HG02870 (cell line): ENCODE data around the gene DNER.
A peak's percentile ranks its signal among the peaks of the same experiment; 100 is the strongest.
"Not testable (repeated sequence)": the region's sequence is repeated elsewhere in the genome, so short reads cannot be mapped to it uniquely, and the experiment has no call there.

ENCODE experiments used
- ATAC-seq: cut with Tn5 transposase; IDR thresholded peaks from one replicate; pipeline ENCODE4 v1.9.1; 2021; ENCODE audit warnings: mild to moderate bottlenecking, moderate library complexity; ENCODE audit not compliant: unreplicated experiment

DNER gene

DNA sequence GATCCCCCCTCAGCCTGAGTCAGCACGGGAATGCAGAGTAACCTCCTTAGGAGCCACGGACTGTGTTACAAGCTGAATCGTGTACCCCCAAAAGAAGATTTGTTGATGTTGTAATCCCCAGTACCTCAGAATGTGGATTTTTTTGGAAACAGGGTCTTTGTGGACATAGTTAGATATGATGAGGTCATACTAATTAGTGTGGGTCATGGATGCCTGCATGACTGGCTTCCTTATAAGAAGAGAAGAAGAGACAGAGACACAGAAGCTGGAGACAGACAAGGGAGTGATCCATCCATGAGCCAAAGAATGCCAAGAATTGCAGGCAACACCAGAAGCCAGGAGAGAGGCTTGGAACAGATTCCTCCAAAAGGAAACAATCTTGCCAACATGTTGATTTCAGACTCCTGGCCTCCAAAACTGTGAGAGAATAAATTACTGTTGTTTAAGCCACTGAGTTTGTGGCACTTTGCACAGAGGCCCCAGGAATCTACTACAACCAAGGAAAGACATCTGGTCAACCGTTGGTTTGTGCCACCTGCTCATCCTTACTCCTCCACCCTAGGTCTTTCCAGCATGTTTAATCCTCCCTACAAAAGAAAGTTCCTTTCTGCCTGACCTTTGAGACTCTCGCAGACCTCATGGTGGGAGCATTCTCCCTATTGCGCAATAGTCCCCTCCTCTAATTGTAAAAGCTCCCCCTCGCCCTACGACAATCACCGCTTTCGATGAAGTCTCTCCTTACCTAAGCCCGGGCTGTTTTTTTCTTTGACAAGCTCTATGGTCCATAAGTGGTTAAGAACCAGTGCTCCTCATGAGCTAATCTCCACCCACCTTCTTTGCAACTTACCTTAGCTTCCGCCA, 91.6 kb downstream of the DNER start:
- no peak for ATAC-seq

DNA sequence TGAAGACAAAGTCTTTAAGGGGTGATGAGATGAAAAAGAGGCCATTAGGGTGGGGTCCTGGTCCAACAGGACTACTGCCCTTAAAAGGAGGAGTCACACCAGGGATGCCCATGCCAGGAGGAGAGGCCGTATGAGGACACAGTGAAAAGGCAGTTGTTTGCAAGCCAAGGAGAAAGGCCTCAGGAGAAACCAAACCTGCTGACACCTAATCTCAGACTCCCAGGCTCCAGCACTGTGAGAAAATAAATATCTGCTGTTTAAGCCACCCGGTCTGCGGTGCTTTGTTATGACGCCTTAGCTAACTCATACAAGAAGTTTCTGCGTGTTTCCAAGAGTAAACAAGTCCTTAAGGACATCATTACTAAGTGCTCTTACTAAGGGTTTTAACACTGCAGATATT, 93.6 kb downstream of the DNER start:
- ATAC-seq, result no peak

DNA sequence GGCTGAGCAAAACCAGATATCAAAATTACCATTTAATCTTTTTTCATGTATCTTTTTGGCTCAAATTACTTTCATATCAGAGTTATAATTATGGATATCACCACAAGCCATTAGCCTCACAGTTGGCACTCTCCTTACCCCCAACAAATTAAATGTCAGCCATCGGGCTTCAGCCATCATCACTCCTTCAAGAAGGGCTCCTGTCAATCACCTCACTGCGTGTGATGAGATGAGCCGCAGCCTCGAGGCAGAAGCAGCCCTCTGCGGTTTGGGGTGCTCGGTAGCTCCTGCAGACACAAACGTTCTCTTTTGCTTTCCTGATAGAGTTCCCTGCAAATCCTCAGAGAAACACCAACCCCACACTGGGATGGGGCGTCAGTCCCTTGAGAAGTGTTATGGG, 94.1 kb downstream of the DNER start:
- no peak for ATAC-seq

DNA sequence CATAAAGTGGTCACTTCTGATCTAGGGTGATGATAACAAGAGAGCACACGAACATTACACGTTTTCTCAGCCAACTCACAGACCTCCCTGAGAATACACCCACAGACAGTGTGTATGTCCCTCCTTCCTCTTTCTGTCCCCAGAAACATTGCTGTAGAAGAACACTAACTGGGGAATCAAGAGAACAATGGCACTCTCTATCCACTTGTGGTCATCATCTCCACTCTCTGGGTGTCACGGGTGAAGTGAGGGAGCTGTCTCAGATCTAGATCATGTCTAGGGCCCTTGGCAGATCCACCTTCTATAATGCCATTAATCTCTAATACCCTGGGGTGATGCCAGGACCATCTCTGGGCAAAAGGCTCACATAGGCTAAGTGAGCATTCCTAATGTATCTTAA, 97.9 kb downstream of the DNER start:
- ATAC-seq, result no peak

DNA sequence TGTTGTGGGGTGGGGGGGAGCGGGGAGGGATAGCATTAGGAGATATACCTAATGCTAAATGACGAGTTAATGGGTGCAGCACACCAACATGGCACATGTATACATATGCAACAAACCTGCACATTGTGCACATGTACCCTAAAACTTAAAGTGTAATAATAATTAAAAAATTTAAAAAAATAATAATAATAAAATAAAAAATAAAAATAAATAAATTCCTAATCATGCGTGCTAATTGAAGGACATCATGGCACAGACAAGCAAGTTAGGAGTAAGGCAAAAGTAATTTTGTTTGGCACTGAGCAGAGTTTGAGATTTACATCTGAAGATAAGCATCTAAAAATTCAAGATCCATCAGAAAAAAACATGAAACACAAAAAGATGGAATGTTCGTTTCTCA, 100.3 kb downstream of the DNER start:
- not testable (repeated sequence) for ATAC-seq

DNA sequence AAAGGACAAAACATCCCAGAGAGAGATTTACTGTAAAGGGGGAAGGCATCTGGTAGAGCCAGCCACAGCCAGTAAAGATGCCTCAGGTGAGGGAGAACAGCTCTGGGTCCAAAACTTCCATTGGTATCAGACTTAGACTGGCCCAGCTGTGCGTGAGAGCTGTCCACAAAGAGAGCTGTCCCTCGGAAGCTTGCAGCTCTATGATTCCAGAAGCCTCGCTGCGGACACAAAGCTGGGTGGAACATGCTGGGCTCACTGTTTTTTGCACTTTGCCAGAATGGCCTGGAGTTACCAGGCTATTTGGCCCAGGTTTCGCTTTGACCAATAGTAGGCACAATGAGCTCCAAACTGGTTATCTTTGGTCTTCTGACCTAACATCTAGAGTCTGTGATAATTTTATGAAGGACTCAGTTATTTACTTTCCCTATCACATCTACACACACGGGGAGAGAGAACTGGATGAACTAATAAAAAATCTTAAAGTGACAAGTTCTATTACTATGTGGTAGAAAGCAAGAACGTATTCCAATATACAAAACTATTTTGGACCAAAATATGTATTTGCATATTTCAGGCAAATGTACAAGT, 101.9 kb downstream of the DNER start:
- ATAC-seq, result no peak

DNA sequence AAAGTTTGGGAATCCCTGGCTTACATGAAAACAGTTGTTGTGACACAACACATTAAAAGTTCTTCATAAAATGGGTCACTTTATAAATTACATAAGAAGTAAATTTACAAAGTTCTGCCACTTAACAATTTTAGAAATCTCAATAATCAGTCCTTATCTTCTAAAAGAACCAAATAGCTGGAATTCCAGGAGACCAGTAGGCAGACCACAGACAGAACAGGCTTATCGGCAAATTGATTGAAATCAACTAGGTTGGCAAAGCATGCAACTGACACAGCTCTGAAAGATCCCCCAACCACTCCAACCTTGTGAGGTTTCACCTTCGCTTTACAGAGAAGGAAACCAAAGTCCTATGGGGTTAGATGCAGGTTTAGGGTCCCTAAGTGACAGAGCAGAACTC, 103.0 kb downstream of the DNER start:
- no peak for ATAC-seq

DNA sequence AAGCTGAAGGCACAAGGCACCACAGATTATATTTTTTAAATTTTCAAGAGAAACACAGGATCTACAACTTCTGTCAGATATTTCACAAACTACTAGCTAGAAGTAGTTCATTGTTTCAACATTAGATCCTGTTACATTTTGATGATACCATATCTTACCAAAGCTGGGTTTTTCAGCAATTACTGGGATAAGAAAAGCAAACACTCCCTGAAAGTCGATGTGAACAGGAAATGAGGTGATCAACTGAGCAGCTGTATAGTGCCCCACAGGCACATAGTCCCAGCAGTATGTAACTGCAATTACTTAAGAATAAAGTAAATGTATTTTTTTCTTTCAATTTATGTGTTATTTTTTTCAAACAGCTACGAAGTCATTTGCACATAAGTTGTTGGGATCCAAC, 103.5 kb downstream of the DNER start:
- ATAC-seq, result no peak

DNA sequence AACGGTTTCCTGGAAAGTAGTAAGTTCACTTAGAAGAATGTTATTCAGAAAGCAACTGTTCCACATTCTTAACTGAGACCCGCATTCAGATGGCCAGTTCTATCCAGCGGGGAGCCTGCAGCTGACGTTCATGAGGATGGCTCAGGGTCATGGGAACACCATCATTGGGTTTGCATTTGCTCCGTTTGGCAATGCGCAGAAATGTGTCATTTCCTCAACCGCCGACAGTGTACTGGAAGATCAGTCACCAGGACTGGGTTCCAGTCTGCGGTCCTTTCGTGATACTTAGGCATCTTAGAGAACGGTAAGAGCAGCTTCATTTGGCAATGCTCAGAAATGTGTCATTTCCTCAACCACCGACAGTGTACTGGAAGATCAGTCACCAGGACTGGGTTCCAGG, 104.0 kb downstream of the DNER start:
- no peak for ATAC-seq

DNA sequence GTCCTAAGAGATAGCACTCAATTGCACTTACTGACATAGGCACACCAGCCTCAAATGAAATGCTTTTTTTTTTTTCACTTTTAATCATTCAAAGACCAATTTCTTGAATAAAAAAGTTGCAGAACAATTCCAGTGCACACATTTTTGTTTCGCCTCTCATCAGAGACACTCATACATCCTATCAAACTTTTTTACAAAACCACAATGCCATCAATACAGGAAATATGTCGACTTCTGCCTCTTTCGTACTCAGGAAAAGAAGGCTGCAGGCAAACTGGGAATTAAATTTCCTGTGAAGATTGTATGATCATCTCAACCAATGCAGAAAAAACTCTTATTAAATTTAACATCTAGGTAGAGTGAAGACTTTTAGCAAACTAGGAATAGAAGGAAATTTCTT, 112.4 kb downstream of the DNER start:
- no peak for ATAC-seq

DNA sequence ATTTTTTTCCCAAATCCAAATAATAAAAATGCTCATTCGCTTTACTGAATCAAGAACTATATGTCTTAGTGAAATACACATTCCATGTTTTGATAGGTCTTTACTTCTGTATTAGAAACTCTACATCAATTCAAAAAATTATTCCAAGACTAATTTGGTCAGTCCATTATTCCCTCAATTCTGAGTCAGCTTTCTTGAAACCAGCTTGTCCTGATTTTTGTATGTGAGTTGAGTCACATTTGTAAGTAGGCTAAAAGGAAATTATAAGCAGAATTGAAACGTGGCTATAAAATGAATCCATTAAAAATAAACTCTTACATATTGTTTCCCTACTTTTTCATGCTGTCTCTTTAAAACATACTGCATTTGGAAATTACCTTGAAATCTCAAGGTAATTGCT, 113.0 kb downstream of the DNER start:
- ATAC-seq, result no peak

DNA sequence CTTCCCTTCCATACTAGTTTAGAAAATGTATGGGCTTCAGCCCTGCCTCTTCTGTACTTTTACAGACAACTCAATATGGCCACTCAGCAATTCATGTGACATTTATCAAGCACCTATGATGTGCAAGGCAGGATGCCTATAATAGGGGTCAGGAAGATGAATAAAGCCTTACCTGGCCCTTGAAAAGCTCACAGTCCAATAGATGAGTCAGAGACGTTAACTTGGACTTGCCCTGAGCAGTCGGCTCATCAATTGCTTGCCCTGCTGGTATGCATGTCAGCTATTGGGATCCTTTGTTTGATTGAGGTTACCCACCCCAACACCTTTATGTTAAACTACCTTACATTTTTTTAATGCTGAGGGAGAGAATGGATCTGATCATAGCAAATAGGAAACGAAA, 116.1 kb downstream of the DNER start:
- ATAC-seq, result no peak

DNA sequence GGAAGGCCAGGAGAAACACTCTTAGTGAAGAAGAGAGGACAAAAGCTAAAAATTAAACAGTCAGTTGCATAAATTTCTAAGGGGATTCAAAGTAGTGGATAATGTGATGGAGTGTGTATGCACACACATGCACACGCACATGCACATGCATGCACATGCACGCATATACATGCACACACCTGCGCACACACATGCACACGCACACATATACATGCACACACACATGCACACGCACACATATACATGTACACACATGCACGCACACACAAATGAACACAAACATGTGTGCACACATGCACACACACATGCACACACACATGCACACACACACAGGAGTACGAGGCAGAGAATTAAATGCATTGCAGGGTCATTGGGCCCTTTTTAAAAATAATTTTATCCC, 117.6 kb downstream of the DNER start:
- ATAC-seq, result no peak

DNA sequence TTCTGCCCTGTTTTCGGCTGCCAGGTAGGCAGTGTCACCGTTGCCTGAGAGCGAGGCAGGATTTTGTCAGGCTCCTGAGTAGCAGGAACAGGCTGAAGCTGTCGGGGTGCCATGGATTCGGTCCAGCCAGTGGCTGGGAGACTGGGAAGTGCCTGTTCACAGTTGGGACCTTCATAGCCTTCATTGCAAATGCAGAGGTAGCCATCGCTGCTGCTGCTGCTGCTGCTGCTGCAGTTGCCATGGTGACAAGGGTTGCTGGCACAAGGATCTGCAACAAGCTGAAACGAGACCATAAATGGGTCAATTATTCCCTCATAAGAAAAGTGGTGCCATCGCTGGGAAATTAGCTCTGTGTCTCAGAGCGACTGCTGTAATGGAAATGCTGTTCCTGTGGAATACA, 122.7 kb downstream of the DNER start:
- ATAC-seq, result no peak

DNA sequence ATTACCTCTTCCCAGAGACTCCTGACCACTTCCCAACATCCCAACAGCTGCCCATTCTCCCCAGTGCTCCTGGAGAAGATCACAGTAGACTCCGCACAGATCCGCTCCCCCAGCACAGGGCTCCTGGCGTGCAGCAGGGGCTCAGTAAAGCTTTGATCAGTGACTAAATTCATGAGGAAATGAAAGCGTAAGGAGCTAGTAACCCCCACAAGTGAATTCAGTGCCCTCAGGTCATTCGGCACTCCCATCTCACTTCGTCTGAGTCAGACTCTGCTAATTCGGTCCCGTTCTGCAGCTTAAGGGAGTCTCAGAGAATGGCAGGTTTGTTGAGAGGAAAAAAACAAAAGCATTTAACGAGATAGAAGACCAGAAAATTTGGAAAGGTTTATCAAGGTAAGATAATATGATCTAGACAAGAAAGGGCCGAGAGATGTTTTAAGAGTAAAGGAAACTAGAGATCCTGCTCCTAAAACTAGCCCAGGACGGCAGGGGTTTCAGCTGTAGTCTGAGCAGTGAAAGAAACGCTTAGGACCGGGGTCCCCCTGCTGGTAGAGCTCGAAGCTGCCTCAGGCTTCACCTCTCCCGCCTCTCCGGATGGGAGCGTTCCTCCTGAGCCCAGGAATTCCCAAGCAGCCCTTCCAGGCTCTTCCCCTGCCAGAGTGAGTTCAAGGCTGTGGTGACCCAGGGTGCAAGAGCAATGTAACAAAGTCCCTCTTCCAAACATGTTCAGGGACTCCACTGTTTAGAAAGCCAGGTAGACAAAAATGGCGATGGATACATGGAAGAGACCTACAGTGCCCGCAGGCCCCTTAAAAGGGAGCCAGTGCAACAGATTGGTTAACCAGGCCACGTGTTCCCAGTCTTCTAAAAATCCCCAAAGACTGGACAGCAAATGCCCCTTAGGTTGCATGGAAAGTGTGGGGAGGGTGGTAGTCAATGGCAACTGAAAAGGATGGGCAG, 127.3 kb downstream of the DNER start:
- ATAC-seq, result peak; percentile 96

DNA sequence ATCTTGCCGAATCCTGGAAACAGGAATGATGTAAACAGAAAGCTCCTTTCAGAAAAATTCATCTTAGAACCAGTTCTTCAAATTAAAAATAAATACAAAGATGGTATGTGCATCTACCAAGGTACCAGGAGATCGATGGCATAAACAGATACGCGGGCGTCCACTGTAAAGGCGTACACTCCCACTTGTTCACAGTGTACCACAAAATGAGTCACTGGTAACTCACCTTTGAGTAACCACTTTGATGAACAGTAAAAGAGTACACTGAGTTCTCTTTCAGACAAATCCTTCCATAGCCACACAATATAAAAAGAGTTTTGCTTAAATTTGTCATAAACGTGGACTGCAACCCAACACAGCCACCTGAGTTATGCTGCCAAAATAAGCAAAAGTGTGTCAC, 128.3 kb downstream of the DNER start:
- ATAC-seq, result no peak

DNA sequence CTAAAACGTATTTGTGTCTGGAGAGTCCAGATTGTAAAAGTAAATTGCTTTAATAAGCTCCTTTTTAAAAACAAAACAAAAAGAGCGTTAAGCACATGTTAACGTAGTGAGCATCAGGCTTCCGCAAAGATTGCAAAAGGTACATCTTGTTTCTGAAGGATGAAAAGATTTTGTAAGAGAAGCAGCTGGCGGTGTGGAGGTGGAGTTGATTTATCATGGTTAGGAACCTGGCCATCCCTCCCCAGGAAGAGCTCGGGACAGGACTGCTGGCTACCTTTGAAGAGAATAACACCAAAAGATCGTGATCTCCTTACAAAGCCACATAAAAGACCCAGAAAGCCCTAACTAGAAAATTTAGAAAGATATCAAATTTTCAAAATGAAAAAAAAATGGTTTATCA, 132.2 kb downstream of the DNER start:
- no peak for ATAC-seq

DNA sequence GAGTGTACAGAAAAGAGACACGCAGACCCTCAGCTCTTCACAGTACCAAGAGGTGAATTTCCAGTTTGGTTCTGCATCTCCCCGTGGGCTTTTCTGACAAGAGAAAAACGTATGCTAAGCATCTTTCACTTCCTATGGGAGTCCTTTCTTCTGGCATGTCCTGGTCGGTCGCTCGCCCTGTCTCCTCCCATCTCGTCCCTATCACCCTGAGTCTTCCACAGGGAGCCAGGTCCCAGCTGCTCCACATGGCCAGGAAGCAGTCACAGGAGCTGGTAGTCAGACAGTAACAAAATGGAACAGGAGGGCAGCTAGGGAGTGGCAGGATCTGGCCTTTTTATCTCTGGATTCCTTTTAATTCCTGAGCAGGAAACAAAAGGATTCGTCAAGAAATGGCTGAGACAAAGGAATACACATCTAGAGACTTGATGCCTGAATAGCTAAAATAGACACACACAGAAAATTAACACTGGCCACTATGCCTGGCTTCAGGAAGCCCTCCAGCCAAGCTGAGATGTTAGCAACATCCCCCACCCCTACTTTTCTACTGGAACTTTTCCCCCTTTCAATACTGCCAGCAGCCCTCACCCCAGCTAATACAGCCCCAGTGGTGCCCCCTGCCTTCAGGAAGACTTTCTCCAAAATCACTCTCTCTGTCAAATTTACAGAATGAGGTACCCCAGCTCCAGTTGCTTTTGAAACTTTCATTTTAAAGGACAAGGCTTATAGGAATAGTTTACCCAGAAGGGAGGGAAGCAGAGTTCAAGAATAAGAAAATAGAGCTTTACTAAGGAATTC, 136.1 kb downstream of the DNER start:
- no peak for ATAC-seq

DNA sequence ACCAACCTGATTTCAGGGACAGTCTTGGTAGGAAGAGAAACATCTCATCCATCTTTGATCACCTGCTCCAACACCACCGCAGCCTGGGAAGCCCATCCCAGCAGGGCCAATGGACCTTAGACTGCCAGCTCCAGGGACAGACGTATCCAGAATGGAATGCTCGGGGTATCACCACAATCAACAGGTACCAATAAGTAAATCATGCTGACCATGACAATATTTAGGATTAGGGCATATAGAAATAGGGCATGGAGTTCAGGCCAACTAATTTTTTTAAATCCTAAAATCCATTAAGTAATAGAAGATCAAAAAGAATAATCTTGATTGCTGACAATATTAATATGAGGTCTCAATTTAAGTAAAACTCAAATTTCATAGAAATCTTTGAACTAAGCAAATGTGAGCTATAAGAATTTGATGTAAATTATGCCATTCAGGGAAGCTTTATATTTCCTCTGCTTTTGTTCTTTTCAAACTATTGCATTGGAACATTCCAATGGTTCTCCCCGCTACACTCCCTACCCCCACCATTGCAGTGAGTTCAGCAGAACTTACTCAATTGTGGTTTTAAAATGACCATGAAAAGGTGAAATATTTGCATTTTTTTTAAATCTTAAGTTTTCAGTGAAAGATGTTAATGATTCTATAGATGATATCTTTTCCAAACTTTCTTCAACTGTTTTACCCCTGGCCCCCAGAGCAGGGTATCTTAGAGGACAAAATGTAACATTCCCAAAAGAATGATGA, 138.6 kb downstream of the DNER start:
- ATAC-seq, result no peak
